Mucosa of stomach (tissue), 1 donor: ENCODE measurements around the gene TMPRSS5.
"Not testable (repeated sequence)": the region's sequence is repeated elsewhere in the genome, so short reads cannot be mapped to it uniquely, and the experiment has no call there.

ENCODE experiments used
- H3K27me3 ChIP-seq: one replicate; pipeline ENCODE4 v1.7.0; 2013; ENCODE audit warnings: mild to moderate bottlenecking, low read length; ENCODE audit not compliant: control insufficient read depth, insufficient read depth
- H3K36me3 ChIP-seq: one replicate; pipeline ENCODE4 v1.7.0; 2013; ENCODE audit warnings: low read length; ENCODE audit not compliant: control insufficient read depth, insufficient read depth
- H3K4me1 ChIP-seq: one replicate; pipeline ENCODE4 v1.7.0; 2013; ENCODE audit warnings: mild to moderate bottlenecking, low read length; ENCODE audit not compliant: control insufficient read depth, insufficient read depth
- H3K4me3 ChIP-seq: one replicate; pipeline ENCODE4 v1.7.0; 2013; ENCODE audit warnings: low read length
- H3K9ac ChIP-seq: one replicate; pipeline ENCODE4 v1.7.0; 2013; ENCODE audit warnings: mild to moderate bottlenecking, low read length, moderate library complexity
- H3K9me3 ChIP-seq: one replicate; pipeline ENCODE4 v1.7.0; 2013; ENCODE audit warnings: mild to moderate bottlenecking, low read length, moderate library complexity; ENCODE audit not compliant: control insufficient read depth
- donor health status: Pancreatic carcinoma.

TMPRSS5 gene

DNA sequence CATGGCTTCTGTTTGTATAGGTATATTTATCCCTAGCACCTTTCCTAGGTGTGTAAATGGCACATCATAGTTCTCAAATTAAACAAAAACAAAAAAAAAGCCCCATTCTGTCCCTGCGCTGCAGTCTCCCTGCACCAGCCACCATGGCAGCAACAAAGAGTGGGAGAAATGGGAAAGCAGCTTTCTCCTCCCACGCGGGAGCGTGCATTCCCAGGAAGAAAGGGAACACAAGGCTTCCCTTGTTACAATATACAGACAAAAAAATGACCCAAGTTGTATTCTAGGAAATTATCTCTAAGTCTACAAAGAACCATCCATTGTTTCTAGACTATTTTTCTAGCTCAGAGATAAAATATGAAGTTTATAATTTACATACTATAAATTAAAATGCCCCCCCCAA lies 16.1 kb upstream of the TMPRSS5 start:
- peaks cover 12% of the 10 kb centered on the region for H3K4me1 ChIP-seq
- no peaks in the 10 kb centered on the region for H3K9me3 ChIP-seq
- H3K36me3 ChIP-seq: no peaks in the 10 kb centered on the region
- no peak overlapping the region for H3K4me3 ChIP-seq
- no peak overlapping the region for H3K9ac ChIP-seq
- H3K27me3 ChIP-seq: no peaks in the 10 kb centered on the region

DNA sequence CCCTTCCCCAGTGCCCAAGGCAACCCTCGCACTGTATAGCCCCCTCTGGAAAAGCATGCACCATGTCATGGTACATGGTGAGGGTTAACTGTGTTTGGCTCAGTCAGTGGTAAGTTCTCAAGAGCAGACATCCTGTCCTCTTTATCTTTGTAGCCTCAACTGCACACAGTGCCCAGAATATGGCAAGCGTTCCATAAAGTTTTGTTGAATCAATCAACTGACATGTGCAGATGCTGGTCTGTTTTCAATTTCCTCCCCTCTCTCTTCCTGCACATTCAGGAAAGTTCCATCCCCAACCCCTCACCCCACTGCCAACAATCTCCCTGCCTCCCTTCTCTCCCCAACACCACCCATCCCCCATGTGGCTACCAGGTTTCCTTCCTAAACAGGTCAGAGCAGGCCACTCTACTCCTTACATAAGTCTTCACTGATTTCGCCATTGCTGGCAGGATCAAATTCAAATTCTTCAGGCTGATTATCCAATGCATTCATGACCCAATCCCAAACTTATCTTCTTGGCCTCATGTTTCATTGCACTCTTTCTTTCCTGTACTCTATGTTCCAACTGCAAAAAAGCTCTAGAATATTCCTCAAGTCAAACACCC lies 15.5 kb upstream of the TMPRSS5 start:
- Histone ChIP-seq H3K4me1 (peaks cover 12% of the 10 kb centered on the region), H3K9me3 (no peaks in the 10 kb centered on the region), H3K36me3 (no peaks in the 10 kb centered on the region), H3K4me3 (no peak overlapping the region), H3K9ac (no peak overlapping the region), H3K27me3 (no peaks in the 10 kb centered on the region)

DNA sequence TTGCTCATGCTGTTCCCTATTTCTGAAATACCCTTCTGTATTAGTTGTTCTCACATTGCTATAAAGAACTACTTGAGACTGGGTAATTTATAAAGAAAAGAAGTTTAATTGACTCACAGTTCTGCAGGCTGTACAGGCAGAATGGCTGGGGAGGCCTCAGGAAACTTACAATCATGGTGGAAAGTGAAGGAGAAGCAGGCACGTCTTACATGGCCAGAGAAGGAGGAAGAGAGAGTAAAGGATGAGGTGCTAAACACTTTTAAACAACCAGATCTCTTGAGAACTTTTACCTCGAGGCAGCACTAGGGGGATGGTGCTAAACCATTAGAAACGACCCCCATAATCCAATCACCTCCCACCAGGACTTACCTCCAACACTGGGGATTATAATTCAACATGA lies 14.4 kb upstream of the TMPRSS5 start:
- not testable (repeated sequence) for H3K4me3 ChIP-seq, H3K9ac ChIP-seq, H3K36me3 ChIP-seq, H3K27me3 ChIP-seq, H3K9me3 ChIP-seq, H3K4me1 ChIP-seq

DNA sequence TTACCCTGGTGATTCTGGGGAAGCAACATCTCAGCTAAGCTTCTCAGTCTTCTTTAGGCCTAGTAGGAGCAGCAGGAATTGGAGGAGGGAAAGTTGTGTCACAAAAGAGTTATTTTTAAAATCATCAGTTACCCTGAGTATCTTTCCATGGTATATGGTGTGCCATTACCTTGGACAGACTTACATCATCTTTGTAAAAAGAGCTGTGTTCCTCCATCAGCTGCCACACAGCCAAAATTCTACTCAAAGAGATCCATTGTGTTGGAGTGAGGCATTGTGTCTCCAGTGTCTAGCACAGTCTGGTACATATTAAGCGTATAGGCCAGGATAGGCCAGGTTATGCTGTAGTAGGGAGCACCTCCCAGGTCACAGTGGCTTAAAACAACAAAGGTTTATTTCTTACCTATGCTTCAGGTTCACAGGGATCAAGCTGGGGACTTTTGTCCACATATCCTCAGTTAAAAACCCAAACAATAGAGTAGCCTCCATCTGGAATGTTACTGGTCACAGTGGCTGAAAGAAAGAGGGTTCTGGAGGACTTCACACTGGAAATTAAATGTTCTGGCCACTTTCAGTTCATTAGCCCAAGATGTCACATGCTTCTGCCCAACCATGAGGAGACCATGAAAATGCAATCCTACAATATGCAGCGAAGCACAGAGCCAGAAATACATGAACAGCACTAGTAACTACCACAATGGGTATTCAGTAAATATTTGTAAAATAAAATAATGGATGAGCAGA lies 9.9 kb upstream of the TMPRSS5 start:
- Histone ChIP-seq H3K27me3 (no peaks in the 10 kb centered on the region), H3K4me3 (no peak overlapping the region), H3K9me3 (no peaks in the 10 kb centered on the region)

DNA sequence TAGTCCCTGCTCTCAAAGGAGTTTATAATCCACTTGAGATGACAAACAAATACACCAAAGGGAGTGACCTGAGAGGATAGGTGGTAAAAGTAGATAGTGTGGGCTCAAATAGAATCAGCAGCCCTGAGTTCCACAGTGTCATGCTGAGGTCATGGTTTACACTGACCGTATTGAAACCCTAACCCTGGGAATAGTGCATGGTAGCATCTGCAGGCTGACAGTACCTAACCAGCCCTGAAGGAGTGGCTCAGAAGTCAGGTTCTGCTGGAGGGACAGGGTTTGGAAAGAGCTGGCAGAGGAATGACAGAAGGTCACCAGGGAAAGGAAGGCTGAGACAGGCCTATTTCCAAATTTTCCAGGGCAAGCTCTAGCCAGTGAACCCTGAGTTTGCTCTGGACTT lies 9.2 kb upstream of the TMPRSS5 start:
- H3K4me3 ChIP-seq: no peak overlapping the region
- no peaks in the 10 kb centered on the region for H3K27me3 ChIP-seq
- H3K36me3 ChIP-seq: no peaks in the 10 kb centered on the region
- H3K4me1 ChIP-seq: no peaks in the 10 kb centered on the region
- H3K9me3 ChIP-seq: no peaks in the 10 kb centered on the region
- H3K9ac ChIP-seq: no peak overlapping the region

More for the DNA sequence above, 9.9 kb upstream of the TMPRSS5 start:
- Histone ChIP-seq H3K4me1 (no peaks in the 10 kb centered on the region), H3K36me3 (no peaks in the 10 kb centered on the region), H3K9ac (no peak overlapping the region)

DNA sequence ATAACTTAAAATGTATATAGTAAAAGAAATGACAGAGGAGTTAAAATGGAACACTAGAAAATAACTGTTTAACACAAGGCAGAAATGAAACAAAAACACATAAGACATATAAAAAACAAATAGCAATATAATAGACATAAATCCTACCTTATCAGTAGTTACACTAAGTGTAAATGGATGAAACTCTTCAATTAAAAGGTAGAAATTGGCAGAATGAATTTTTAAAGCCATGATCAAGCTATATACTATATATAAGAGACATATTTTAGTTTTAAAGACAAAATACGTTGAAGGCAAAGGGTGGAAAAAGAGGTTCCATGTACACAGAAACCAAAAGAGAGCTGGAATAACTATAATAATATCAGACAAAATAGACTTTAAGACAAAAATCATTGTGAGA lies 4.9 kb upstream of the TMPRSS5 start:
- Histone ChIP-seq H3K9ac (no peak overlapping the region), H3K4me3 (no peak overlapping the region), H3K36me3 (no peaks in the 10 kb centered on the region), H3K4me1 (peaks cover 7% of the 10 kb centered on the region), H3K9me3 (no peaks in the 10 kb centered on the region), H3K27me3 (no peaks in the 10 kb centered on the region)

DNA sequence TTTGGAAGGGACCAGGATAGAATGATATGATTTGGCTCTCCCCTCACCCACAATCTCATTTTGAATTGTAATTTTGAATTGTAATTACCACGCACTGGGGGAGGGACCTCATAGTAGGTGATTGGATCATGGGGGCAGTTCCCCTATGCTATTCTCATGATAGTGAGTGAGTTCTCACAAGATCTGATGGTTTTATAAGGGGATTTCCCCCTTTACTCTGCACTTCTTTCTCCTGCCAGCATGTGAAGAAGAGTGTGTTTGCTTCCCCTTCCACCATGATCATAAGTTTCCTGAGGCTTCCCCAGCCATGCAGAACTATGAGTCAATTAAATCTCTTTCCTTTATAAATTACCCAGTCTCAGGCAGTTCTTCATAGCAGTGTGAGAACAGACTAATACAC lies 2.6 kb downstream of the TMPRSS5 start:
- H3K9me3 ChIP-seq, H3K27me3 ChIP-seq, H3K9ac ChIP-seq, H3K4me3 ChIP-seq, H3K36me3 ChIP-seq: not testable (repeated sequence)
- H3K4me1 ChIP-seq: peaks cover 18% of the 10 kb centered on the region

DNA sequence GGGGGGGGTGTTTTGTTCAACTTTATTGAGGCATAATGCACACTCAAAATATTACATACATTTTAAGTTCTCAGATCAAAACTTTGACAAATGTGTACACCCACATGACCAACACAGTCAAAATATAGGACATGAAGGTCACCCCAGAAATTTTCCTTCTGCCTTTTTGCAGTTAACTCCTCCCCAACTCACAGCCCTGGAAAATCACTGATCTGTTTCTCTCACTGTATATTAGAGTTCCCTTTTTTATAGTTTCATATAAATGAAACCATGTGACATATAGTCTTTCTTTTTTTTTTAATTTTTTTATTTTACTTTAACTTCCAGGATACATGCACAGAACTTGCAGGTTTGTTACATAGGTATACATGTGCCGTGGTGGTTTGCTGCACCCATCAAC lies 4.6 kb downstream of the TMPRSS5 start:
- Histone ChIP-seq H3K36me3 (no peaks in the 10 kb centered on the region), H3K4me1 (peaks cover 35% of the 10 kb centered on the region), H3K4me3 (no peak overlapping the region), H3K9ac (no peak overlapping the region), H3K27me3 (no peaks in the 10 kb centered on the region), H3K9me3 (no peaks in the 10 kb centered on the region)

DNA sequence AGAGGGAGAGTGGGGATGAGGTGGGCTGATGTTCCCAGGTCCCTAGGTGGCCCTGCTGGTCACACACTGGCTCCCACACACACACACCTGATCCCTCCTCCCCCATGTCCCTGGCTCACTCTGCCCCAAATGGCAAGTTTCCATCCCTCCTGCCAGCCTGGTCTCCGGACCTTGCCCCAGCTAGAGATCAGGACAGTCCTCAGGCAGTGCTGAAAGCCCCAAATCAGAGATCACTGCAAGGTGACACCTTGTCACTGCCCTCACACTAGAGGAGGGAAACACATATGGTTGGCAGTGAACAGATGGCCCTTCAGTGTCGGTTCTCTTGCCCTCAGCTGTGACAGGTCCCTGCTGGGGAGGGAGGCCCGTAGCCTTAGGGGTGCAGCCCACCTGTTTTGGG lies 7.6 kb downstream of the TMPRSS5 start:
- Histone ChIP-seq H3K4me3 (no peak overlapping the region), H3K27me3 (no peaks in the 10 kb centered on the region), H3K4me1 (peaks cover 29% of the 10 kb centered on the region), H3K9me3 (no peaks in the 10 kb centered on the region), H3K36me3 (no peaks in the 10 kb centered on the region), H3K9ac (no peak overlapping the region)

DNA sequence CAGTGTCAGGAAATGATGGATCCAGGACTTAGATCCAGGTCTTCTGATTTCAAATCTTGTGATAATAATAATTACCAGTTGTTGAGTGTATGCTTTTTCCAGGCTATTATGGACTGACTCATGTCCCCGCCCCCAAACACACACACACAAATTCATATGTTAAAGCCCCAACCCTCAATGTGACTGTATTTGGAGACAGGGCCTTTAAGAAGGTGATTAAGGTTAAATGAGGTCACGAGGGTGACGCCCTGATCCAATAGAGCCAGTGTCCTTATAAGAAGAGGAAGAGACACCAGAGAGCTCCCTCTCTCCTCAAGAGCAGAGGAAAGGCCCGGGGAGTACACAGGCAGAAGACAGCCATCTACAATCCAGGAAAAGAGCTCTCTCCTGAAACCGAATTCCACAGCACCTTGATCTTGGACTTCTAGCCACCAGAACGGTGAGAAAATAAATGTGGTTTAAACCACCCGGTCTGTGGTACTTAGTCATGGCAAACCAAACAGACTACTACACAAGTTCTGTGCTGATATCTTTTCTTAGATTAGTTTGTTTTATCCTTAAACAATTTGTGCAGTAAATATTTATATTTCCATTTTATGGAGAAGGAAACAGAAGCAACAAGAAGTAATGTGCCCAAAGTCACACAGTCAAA lies 8.2 kb downstream of the TMPRSS5 start:
- Histone ChIP-seq H3K9ac (no peak overlapping the region), H3K36me3 (no peaks in the 10 kb centered on the region)

DNA sequence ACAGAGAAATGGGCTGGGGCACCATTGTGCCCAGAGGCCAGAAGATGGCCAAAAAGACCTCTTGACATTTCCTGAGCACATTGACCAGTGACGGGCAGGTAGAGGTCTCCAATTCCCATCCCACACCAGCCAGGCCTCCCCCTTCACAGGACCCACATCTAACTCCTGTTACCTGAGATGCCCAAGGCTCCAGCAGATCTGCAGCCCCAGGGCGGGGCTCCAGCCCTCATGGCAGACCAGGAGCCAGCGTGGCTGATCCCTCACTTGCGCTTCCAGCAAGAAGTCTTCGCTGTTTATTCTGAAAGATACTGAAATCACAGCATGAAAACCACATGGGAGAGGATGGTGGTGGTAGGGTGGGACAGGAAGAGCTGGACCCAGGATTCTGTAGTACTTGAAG lies 9.0 kb downstream of the TMPRSS5 start:
- H3K36me3 ChIP-seq: no peaks in the 10 kb centered on the region
- H3K4me3 ChIP-seq: no peak overlapping the region
- H3K9ac ChIP-seq: no peak overlapping the region
- H3K9me3 ChIP-seq: no peaks in the 10 kb centered on the region
- H3K27me3 ChIP-seq: no peaks in the 10 kb centered on the region
- peaks cover 29% of the 10 kb centered on the region for H3K4me1 ChIP-seq

More for the DNA sequence above, 8.2 kb downstream of the TMPRSS5 start:
- Histone ChIP-seq H3K4me3 (no peak overlapping the region), H3K4me1 (peaks cover 29% of the 10 kb centered on the region), H3K27me3 (no peaks in the 10 kb centered on the region), H3K9me3 (no peaks in the 10 kb centered on the region)

DNA sequence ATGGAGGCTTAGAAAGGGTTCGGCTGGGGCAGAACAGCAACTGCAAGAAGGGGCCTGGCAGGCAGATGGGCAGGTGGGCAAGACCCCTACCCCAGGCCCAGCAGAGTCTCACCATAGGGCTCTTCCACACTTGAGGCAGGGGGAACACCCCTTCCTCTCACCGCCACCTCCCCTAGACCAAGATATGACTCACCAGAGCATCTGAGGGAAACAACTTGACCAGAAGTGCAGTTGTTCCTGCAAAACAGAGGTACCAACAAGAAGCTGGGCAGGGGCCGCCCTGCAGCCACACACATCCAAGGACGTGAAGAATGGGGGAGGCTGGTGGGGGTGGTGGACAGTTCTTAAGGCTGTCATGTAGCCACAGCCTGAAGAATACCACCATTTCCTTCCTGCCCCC lies 10.9 kb downstream of the TMPRSS5 start:
- no peaks in the 10 kb centered on the region for H3K36me3 ChIP-seq
- H3K27me3 ChIP-seq: no peaks in the 10 kb centered on the region

More for the DNA sequence above, 10.9 kb downstream of the TMPRSS5 start:
- Histone ChIP-seq H3K9ac (no peak overlapping the region), H3K4me3 (no peak overlapping the region), H3K9me3 (no peaks in the 10 kb centered on the region), H3K4me1 (peaks cover 41% of the 10 kb centered on the region)
